GM18519 (cell line): Measurements from ENCODE around the gene TLN1.

Experiments used
- ATAC-seq: cut with Tn5 transposase; IDR thresholded peaks from one replicate; pipeline ENCODE4 v1.9.1; 2021; ENCODE audit warnings: mild to moderate bottlenecking, moderate library complexity; ENCODE audit not compliant: unreplicated experiment, low FRiP score

Gene TLN1, protein sequence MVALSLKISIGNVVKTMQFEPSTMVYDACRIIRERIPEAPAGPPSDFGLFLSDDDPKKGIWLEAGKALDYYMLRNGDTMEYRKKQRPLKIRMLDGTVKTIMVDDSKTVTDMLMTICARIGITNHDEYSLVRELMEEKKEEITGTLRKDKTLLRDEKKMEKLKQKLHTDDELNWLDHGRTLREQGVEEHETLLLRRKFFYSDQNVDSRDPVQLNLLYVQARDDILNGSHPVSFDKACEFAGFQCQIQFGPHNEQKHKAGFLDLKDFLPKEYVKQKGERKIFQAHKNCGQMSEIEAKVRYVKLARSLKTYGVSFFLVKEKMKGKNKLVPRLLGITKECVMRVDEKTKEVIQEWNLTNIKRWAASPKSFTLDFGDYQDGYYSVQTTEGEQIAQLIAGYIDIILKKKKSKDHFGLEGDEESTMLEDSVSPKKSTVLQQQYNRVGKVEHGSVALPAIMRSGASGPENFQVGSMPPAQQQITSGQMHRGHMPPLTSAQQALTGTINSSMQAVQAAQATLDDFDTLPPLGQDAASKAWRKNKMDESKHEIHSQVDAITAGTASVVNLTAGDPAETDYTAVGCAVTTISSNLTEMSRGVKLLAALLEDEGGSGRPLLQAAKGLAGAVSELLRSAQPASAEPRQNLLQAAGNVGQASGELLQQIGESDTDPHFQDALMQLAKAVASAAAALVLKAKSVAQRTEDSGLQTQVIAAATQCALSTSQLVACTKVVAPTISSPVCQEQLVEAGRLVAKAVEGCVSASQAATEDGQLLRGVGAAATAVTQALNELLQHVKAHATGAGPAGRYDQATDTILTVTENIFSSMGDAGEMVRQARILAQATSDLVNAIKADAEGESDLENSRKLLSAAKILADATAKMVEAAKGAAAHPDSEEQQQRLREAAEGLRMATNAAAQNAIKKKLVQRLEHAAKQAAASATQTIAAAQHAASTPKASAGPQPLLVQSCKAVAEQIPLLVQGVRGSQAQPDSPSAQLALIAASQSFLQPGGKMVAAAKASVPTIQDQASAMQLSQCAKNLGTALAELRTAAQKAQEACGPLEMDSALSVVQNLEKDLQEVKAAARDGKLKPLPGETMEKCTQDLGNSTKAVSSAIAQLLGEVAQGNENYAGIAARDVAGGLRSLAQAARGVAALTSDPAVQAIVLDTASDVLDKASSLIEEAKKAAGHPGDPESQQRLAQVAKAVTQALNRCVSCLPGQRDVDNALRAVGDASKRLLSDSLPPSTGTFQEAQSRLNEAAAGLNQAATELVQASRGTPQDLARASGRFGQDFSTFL (N-terminal part only)

DNA sequence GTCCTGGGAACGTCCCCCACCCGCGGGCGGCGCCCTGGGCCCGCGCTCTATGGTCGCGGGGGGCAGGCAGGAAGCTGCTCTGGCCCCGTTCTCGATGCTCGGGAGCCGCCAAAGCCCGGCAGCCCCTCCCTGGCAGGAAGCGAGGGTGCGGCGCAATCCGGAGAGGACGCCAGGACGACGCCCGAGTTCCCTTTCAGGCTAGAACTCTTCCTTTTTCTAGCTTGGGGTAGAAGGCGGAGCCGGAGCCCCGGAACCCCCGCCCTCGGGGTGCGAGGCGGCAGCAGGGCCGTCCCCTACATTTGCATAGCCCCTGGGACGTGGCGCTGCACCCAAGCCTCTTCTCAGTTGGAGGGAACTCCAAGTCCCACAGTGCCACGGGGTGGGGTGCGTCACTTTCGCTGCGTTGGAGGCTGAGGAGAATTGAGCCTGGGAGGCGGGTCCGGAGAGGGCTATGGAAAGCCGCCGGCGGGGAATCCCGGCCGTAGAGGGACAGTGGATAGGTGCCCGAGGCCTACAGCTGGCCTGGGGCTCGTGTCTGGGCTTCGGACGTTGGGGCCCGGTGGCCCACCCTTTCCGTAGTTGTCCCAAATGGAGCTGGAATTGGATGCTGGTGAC, at the start of gene TLN1, which contains the start of gene CREB3:
Gene TLN1 (minus strand): TSS at position 11 of the 615 bp plus-strand sequence. CDS start 6,501 bp downstream, outside the sequence.
Gene CREB3 (plus strand): TSS at position 482 of the 615 bp plus-strand sequence. CDS start 107 bp downstream, at position 589.
- ATAC-seq = peak; percentile 70

DNA sequence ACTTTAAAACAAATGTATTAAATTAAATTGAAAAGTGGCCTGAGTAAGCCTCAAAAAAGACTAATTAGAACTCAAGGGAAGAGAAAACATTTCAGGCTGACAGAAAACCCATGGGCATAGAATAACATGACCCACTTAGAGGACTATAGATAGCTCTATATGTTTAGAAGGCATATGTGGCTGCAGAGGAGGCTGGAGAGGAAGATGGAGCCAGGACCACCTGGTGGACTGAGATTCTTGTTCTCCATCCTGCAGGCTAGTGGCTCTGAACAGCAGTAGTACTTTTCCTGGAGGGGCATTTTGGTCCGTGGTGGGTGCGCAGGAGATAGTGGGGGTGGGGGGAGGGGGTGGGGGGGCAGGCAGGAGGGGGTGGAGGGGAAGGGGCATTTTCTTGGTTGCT, 49.1 kb upstream of the TLN1 start:
- ATAC-seq = no peak

DNA sequence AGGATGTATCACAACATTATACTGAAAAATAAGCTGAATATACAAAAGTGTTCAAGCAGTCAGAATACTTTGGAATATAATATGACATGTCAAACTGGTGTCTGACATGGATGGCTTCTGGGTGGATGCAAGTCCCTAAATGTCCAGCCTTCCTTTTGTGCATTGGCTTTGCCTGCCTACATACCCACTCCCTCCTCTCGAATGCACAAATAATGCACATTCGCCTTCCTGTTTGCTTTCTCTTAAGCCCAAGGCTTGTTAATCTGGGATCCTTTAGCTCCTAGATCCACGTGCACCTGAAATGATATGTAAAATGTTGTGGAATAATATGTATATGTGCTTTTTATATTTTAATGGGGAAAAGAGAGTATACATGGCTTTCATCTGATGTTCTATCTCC, 46.5 kb upstream of the TLN1 start:
- no peak for ATAC-seq

DNA sequence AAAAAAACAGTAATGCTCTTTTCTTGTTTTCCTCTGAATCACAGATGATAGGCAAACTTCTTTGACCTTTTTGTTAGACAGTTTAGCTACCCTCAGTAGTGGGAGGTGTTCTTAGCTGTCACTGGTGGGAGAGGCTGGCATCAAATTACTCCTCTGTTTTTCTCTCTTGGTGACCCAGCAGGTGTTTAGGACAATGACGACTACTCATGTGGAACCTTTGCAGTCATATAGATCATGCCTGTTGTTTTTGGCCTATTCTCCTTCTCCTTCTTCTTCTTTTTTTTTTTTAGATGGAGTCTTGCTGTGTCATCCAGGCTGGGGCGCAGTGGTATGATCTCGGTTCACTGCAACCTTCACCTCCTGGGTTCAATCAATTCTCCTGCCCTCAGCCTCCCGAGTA, 44.0 kb upstream of the TLN1 start:
- ATAC-seq = no peak

DNA sequence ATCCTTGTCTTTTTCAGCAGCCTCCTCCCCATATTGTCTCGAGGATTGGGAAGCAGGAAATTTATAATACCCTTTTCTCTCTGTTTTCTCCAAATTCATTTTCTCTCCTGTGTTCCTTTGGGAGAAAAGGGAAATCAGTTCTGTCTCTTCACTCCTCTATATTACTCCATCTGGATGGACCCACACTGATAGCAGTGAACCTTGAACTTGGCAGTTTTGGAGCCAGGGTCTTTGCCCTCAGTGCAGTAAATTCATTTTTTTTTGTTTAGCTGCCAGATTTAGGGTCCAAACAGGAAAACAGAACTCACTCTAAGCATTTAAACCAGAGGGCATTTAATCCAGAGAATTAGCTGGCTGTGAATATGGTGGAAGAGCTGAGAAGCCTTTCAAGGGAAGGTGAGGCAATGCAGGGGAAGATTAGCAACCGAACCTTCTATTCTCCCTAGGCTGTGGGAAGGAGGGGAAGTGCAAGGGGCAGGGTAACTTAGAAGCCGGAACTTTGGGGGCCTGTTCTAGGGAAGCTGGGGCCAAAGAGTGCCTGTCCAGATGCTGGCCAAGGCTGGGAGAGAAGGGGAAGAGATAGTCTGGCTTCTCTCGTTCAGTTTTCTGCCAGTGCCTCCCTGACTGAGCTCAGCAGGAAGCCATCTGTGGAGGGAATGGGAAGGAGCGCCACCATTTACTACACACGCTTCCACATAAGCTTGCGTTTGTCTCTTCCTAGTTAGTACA, 43.1 kb upstream of the TLN1 start:
- no peak for ATAC-seq

DNA sequence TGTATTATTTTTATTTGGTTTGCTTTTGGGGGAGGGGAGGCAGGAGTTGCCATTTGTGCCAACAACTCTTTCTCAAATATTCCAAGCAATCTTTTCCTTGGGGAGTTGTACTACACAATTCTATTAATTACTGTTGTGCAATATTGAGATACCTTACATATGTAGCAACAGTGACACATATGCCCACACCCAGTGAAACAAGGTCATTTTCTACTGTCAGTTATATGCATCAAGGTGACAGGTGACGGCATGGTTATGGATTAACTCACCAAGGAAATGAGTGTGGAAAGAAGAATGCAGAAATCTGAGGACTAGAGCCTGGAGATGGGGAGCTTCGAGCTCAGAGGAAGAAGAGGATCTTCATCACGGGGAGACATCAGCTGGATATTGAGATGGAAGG, 39.9 kb upstream of the TLN1 start:
- no peak for ATAC-seq

DNA sequence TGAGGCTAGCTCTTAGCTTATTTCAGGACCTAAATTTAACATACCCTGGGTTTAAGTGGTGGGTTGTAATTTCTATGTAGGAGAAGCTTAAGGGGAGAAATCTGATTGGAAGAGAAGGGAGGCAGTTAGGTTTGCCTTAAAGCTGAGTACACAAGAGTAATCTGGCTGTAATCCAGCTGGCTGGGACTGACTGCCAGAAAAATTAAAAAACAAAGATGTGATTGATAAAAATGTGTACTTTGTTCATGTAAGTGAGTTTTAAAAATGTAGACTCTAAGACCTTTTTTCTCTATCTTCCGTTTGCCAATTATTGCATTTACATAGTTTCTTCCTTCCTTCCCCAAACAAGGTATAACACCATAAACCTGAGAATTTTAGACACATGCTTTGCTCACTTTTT, 39.5 kb upstream of the TLN1 start:
- ATAC-seq = no peak

DNA sequence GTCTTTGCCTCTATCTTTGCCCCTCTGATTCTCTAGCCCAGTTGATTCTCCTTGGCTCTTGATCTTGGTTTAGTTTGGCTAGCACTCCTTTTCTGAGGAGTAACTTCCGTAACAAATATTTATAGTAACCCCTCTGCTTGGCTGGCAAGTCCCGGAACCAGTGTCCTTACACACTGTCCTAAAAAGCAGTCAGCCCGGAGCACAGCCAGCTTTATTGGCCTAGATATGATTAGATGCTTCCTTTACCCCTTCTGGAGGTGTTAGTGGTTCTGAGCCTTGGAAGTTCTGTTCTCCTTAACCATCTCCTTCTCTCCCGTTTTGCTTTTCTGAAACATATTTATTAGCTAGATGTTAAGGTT, 39.1 kb upstream of the TLN1 start:
- ATAC-seq = no peak

DNA sequence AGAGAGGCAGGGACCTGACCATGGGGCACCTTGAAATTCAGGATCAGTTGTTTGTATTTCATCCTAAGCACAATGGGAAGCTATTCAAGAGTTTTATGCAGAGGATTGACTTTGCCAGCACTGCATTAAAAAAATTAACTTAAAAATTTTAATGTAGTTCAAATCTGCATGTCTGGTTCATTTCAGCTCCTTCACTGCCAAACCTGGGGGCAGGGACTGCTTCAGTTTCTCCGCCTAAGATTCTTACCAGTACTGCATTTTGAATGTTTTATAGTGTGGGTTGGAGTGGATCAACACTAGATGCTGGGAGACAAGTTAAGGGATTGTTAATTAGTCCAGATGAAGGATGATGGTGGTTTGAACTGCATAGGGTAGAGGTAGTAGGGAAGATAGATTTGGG, 37.8 kb upstream of the TLN1 start:
- no peak for ATAC-seq

DNA sequence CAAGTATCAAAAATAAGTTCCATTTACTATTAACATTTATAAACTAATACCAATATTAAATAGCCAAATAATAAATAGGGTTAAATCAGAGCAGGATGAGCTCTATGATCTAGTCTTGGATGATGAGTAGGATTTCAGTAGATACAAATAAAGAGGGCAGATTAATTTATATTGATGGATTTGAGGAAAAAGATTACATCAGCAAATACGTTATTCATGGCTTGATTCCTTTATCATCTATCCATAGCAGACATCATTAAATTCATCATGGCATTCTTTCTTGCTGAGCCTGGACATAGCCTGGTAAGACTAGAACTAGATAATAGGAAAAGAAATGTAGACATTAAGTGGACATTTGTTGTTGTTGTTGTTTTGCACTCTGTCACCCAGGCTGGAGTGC, 35.5 kb upstream of the TLN1 start:
- ATAC-seq = no peak

DNA sequence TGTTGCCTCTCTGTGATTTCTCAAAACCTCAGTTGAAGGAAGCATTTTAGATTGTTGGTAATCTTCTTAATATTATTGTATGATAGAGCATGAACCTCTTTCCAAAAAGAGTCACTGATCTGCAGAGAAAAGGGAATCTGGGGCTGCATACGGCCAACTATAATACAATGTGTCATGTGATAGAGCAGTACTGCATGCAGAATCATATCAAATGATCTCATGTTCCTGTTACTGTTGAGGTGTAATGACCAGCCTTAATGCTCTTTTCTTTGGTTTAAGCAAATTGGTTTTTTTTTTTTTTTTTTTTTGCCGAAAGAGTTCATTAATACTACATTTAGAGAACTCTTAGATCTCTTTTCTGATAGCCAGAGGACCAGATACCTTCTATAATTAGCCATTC, 35.0 kb upstream of the TLN1 start:
- no peak for ATAC-seq

DNA sequence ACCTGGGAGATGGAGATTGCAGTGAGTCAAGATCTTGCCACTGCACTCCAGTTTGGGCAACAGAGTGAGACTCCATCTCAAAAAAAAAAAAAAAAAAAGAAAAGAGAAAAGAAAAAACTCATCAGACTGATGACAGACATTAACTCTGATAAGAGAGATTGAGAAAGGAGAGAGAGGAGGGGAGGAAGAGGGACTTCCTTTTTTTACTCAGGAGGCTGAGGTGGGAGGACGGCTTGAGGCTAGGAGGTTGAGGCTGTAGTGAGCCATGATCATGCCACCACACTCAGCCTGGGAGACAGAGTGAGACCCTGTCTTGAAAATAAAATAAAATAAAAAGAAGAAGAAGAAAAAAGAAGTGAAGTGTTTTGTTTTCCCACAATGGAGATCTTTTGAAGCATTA, 31.8 kb upstream of the TLN1 start:
- ATAC-seq = no peak

DNA sequence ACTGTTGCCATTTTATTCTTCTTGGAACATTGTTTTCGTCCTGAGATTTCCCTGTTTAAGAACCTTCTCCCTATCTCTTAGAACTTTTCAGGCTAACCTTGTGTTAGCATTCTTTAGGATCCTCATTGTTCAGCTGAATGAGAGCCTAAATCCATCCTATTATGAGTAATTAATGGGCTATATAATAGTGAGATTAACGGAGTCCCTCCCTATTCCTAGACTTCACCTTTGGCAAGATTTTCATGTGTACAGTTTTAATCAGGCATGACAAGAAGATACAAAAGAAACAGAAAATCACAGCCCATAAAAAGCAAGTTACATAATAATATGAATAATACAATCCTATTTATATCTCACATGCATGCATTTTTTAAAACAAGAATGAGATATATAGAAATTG, 31.2 kb upstream of the TLN1 start:
- no peak for ATAC-seq

DNA sequence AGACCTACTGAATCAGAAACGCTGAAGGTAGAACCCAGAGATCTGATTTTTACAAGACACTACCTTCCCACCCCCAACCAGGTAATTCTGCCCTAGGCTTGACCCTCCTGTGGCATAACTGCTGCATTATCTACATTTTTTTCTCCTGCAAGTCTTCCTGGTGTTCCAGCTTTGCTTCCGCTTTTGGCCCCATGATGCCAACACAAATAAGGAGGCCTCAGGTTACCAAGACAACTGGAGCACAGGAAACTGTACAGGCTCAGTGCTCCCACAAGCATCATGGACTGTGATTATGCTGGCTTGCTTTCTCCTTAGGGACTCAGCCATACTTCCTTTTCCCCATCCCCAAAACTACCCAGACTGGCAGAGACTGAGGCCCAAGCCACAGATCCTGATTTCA, 28.7 kb upstream of the TLN1 start:
- no peak for ATAC-seq

DNA sequence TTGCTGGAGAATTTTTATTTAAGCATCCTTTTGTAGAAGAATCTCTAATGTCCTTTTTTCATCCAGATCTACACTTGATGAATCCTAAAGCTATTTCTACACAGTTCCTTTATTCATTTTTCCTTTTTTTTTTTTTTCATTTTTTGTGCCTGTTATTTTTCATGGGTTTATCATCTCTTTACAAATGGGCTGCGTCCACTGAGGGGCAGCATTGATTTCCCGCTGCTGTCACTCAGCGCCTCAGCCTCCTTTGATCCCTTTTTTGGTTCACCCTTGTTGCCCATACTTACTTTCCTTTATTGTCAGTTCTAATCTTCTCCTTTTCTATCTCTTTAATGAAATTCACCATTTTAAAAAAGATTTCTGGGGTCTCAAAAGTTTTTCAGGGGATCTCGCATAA, 27.8 kb upstream of the TLN1 start:
- ATAC-seq = no peak

DNA sequence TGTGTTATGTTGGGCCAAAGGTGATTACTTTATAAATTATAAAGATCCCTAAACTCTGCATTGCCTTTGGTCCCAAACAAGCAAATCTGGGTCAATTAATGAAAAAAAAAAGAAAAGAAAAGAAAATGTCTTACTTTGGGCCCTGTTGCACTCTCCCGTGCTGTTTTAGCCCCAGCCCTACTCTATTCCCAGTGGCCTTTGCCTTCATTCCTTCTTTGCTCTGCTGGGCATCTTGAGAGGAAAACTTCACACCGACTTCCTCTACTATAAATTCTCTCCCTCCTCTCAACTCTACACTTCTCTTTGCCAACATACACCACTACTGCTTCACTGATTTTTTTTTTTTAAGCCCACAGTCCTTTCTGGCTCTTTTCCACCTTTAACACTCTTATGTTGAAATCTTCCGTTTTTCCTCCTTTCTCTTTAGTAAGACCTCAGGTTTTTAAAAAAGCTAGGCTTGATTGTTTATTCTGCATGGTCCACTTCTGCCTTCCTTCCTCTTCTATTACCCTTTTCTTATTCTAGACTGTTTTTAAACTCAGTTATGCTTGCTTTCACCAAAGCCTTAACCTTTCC, 26.6 kb upstream of the TLN1 start:
- no peak for ATAC-seq

DNA sequence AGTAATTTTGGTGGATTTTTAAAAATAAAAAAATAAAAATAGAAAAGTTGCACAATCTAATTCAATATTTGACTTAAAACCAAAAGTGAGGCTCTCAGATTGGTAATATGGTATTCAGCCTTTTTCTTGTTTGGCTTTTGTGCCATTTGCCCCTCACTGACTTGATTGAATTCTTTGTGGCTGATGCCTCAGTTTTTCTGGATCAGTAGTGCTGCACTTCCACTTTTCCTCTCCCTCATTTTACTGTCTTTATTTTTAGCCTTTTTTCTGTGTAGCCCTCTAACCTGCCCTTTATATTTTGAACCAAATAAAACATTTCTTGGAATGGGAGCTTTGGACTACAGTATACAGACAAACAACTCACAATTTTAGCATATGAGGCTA, 25.9 kb upstream of the TLN1 start:
- ATAC-seq = no peak

DNA sequence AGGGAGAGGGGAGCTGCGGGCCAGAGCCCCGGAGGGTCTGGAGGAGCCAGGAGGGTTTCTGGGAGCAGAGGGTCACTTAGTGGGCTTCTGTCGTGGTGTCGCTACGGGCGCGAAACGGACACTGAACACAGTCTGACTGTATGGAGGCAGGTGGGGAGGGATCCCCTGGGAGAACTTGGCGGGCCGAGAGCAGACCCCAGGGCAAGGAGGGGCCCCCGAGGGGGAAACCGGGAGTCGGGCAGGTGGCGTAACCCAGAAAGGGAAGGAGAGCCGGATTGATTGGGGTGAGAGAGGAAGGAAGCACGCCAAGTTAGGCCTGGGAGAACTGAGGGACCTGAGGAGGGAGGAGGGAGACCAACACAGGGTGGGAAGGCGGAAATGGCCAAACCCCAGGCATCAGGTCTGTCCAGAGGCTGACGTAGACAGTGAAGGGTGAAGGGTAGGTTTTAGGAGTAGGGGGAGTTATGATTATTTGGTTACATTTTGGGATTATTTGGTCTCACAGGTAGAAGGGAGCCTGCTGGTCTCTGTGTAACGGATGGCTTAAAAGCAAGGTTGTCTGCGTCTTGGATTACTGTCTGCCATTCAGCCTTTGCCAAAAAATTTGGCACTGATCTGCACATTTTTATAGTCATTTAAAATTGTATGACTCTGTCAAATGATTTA, 25.4 kb upstream of the TLN1 start:
- no peak for ATAC-seq
